COLO668 (cell line): ENCODE measurements around the gene PDZD2.

Source experiments
- DNase-seq: peaks from one replicate; lab custom pipeline; 2025; ENCODE audit not compliant: unreplicated experiment; lab: John Stamatoyannopoulos, UW

PDZD2 gene

GRCh38 chr5:32156635-32157034, 517.7 kb downstream of the PDZD2 start:
- DNase-seq: no peak

DNA sequence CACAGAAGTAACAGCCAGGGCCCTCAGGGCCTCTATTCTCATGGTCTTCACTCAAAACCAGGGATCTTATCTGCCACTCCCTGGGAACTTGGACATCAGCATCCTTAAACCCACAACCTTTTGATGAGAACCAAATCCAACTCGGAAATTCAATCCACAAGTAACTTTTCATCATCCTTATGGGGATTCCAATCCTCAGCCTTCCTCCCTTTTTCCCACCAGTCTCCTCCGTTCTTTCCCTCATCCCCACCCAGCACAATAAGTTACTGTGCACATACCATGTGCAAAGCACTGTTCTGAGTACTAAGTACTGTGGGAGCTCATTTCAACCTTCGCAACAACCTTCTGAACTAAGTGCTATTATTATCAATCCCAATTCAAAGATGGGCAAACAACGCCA, 518.1 kb downstream of the PDZD2 start:
- DNase-seq: no peak

GRCh38 chr5:32158679-32158975, 519.7 kb downstream of the PDZD2 start:
- no peak for DNase-seq

DNA sequence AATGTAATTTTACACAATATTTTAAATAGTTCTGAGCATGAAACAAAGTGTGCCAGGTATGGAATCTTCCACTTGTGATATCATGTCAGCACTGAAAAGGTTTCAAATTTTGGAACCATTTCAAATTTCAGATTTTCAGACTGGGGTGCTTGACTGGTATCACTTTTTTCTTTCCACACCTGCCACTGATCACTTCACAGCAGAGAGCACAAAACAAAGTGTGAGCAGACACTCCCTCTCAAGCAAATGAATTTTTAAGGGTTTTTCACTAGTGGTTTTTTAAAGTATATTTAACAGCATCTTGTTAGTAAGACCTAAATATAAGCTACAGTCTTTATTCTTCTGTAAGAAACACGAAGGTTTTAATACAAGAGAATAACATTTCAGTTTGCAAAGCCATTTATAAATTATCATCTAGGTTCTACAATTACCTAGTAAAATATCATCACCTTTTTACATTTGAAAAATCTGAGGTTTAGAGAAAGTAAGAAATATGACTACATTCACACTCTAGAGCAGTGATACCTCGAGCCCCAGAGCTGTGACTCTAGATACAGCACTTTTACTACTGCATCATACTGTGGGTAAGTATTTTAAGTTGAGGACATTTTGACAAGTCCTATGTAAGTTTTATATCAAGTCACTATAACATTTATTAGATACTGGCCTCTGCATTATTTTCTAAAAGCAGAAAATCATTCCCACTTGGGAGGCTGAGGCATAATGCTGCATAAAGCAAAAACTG, 520.6 kb downstream of the PDZD2 start:
- DNase-seq: no peak

GRCh38 chr5:32160228-32160627, 521.3 kb downstream of the PDZD2 start:
- no peak for DNase-seq
